Measurements from ENCODE around the gene RYR1. TPM values are rescaled to one million over a fixed set of nuclear protein-coding genes. Genes with fewer than 3 reads are reported as not detected.
"Not testable (repeated sequence)": the region's sequence is repeated elsewhere in the genome, so short reads cannot be mapped to it uniquely, and the experiment has no call there.

The RYR1 gene
- total RNA-seq, 1 donor from 2014 or later, result 21.1 TPM

DNA sequence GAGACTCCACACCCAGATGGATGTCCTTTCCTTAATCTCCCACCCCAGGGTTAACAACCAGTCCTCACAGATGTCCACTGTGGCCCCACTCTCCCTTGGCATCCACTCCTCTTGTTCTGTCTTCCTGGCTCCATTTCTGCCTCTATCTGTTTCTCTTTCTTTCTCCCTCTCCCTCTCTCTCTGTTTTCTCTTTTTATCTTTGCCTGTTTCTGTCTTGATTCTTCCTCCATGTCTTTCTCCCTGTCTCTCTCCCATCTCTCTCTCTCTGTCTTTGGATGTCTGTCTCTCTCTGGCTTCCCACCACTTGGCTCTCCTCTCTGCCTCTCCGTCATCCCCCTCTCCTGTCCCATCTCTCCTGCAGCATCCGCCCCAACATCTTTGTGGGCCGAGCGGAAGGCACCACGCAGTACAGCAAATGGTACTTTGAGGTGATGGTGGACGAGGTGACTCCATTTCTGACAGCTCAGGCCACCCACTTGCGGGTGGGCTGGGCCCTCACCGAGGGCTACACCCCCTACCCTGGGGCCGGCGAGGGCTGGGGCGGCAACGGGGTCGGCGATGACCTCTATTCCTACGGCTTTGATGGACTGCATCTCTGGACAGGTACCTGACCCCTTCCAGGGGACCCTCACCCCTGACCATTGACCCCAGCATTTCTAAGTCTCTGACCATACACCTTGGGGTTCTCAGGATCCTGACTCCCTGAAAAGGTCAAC, 24.4 kb downstream of the RYR1 start:
- DNase-seq, result no peak

DNA sequence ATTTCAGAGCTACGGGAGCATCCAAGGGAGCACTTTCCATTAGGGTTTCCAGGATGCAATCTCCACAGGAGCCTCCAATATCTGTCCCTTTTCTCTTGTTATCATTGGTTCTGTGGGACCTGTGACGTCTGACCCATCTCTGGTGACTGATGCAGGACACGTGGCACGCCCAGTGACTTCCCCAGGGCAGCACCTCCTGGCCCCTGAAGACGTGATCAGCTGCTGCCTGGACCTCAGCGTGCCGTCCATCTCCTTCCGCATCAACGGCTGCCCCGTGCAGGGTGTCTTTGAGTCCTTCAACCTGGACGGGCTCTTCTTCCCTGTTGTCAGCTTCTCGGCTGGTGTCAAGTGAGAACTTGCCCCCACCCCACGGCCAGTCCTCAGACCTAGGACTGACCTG, 25.5 kb downstream of the RYR1 start:
- no peak for DNase-seq

DNA sequence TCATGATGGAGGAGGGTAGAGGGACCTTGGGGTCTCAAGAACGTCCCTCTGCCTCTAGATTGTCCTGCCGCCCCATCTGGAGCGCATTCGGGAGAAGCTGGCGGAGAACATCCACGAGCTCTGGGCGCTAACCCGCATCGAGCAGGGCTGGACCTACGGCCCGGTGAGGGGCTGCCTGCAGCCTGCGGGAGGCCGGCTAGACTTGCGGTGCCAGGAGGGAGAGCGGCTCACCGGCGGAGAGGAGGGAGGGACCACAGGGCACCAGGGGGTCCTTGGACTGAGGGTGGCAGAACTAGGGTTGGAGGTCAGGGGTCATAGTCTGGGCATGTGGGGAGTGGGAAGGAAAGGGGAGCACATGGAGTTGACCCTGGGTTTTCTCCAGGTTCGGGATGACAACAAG, 29.9 kb downstream of the RYR1 start:
- DNase-seq, result no peak

DNA sequence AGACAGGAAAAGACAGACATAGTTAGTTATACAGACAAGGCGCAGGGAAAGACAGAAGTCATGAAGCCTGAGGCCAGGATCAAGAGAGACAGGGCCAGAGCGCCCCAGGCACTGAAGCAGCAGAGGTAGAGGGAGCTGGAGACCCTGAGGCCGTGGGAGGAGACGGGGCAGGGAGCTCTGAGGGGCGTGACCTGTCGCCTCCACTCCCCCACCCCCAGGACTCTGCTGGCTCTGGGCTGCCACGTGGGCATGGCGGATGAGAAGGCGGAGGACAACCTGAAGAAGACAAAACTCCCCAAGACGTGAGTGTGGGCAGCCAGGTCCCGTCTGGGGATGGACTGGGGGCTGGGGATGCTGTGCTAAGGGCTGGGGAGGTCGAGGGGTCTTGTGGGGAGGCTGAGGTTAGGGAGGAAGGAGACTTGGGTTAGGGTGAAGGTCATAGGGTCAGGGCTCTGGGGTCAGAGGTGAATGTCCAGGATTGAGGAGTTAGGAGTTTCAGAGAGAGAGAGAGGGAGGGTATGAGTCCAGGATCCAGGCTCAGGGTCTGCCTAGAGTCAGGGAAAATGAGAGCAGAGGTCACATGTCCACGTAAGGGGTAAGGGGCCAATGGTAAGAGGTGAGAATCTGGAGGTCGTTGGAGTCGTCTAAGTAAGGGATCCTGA, 31.1 kb downstream of the RYR1 start:
- no peak for DNase-seq

DNA sequence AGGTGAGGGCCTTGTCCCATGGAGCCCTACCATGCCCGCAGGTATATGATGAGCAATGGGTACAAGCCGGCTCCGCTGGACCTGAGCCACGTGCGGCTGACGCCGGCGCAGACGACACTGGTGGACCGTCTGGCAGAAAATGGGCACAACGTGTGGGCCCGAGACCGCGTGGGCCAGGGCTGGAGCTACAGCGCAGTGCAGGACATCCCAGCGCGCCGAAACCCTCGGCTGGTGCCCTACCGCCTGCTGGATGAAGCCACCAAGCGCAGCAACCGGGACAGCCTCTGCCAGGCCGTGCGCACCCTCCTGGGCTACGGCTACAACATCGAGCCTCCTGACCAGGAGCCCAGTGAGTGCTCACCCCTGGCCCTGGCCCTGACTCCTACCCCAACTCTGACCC, 32.6 kb downstream of the RYR1 start:
- DNase-seq, result no peak

DNA sequence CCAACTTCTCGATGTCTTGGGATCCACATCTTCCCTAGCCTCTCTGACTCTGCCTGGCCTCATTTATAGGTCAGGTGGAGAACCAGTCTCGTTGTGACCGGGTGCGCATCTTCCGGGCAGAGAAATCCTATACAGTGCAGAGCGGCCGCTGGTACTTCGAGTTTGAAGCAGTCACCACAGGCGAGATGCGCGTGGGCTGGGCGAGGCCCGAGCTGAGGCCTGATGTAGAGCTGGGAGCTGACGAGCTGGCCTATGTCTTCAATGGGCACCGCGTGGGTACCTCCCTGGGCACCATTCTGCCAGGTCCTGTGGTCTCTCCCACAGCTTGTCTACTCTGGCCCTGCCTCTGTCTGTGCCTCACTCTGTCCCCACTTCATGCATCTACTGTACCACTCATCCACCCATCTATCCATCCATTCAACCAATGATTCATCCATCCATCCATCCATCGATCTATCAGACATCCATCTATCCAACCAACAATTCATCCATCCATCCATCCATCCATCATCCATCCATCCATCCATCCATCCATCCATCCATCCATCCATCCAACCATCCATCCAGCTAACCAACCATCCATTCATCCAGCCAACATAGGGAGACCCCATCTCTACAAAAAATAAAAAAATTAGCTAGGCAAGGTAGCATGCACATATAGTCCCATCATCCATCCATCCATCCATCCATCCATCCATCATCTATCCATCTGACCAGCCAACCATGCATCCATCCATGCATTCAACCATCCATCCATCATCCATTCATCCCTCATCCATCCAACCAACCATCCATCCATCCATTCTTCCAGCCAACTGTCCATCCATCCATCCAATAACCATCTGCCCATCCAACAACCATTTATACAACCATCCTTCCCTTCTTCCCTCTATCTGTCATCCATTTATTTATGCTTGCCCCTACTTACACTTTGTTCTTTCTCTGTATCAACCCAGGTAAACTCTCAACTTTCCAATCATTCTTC, 34.3 kb downstream of the RYR1 start:
- no peak for DNase-seq

DNA sequence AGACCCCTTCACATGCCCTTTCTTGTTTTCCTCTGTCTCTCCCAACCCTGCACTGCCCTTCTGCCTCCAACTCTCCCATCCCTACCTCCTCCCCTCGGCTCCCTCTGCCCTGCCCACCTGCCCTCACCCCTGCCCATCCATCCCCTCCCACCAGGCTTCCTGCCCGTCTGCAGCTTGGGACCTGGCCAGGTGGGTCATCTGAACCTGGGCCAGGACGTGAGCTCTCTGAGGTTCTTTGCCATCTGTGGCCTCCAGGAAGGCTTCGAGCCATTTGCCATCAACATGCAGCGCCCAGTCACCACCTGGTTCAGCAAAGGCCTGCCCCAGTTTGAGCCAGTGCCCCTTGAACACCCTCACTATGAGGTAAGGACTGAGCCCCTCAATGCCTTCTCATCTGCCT, 35.7 kb downstream of the RYR1 start:
- no peak for DNase-seq

DNA sequence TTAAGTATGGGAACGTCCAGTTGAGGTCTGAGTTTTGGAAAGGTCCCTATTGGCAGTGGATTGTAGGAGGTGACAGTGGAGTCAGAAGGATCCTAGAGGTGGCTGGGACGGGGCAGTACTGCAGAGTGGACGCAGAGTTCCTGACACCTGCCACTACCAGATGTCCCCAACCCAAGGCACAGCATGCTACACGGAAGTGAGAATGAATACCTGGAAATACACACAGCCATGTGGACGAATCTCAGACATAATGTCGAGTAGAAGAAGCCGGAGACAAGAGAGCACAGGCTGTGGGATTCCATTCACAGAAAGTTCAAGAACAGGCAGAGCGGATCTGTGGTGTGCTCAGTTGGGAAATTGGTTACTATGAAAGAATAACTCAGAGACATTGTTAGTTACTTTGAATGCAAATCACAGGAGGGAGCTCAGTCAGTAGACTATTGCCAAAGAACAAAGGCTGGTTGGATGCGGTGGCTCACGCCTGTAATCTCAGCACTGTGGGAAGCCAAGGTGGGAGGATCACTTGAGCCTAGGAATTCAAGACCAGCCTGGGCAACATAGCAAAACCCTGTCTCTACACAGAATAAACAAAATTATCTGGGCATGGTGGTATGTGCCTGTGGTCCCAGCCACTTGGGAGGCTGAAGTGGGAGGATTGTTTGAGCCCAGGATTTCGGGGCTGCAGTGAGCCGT, 37.4 kb downstream of the RYR1 start:
- no peak for DNase-seq

DNA sequence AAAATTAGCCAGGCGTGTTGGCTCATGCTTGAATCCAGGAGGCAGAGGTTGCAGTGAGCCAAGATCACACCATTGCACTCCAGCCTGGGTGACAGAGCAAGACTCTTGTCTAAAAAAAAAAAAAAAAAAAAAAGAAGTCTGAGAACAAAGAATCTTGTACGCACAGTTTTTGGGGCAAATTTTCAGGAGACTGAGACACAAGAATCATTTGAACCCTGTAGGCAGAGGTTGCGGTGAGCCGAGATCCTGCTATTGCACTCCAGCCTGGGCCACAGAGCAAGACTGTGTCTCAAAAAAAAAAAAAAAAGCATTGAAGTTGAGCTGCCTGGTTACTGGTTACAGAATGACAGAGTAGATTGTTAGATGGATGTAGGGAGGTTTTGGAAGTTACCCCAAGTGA, 39.2 kb downstream of the RYR1 start:
- not testable (repeated sequence) for DNase-seq

DNA sequence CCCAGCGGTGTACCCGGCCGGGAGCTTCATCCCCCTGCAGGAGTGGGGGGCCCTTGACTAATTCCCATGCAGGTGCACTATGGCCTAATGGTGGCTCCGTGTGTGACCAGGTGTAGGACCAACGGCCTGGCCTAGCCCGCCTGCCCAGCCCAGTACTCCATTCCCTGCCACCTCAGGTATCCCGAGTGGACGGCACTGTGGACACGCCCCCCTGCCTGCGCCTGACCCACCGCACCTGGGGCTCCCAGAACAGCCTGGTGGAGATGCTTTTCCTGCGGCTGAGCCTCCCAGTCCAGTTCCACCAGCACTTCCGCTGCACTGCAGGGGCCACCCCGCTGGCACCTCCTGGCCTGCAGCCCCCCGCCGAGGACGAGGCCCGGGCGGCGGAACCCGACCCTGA, 39.7 kb downstream of the RYR1 start:
- DNase-seq, result no peak

DNA sequence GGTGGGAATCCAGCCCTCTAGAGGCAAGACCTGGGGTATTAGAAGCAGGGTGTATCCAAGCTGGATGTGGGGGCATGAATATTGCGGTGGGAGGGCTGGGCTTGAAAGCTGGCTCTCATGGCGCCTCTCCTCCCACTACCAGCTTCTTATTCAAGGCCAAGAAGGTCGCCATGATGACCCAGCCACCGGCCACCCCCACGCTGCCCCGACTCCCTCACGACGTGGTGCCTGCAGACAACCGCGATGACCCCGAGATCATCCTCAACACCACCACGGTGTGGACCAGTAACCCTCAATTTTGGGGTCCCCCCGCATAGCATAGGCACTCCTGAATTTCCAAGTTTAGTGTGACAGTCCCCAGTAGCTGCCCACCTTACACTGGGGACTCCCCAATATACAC, 41.7 kb downstream of the RYR1 start:
- DNase-seq, result no peak

DNA sequence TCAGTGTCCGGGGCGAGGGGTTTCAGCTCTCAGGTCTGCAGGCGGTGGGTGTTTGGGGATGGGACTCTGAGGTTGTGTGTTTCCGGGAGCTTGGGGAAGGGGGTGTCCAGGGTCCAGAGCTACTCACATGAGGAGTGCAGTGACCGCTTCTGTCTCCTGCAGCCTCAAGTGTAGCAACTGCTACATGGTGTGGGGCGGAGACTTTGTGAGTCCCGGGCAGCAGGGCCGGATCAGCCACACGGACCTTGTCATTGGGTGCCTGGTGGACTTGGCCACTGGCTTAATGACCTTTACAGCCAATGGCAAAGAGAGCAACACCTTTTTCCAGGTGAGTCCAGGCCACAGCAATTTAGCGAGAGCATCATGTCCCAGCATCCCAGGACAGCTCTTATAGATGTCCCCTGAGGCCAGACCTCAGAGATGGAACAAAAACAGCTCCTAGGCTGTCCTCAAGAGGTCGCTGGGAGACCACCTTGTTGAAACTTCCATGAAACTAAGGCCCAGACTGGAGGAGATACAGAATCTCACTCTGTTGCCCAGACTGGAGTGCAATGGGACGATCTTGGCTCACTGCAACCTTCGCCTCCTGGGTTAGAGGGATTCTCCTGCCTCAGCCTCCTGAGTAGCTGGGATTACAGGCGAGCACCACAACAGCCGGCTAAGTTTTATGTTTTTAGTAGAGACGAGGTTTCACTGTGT, 44.9 kb downstream of the RYR1 start:
- no peak for DNase-seq

DNA sequence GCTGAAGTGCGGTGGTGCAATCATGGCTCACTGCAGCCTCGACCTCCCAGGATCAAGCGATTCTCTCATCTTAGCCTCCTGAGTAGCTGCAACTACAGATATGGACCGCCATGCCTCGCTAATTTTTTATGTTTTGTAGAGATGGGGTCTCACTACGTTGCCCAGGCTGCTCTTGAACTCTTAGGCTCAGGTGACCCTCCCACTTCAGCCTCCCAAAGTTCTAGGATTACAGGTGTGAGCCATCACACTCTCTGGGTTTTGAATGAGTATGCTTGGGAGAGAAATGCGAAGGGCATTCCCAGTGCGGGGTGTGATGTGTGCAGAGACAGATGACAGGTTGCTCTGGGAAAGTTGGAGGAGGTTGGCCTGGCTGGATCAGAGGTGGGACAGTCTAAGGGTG, 49.0 kb downstream of the RYR1 start:
- DNase-seq, result no peak

DNA sequence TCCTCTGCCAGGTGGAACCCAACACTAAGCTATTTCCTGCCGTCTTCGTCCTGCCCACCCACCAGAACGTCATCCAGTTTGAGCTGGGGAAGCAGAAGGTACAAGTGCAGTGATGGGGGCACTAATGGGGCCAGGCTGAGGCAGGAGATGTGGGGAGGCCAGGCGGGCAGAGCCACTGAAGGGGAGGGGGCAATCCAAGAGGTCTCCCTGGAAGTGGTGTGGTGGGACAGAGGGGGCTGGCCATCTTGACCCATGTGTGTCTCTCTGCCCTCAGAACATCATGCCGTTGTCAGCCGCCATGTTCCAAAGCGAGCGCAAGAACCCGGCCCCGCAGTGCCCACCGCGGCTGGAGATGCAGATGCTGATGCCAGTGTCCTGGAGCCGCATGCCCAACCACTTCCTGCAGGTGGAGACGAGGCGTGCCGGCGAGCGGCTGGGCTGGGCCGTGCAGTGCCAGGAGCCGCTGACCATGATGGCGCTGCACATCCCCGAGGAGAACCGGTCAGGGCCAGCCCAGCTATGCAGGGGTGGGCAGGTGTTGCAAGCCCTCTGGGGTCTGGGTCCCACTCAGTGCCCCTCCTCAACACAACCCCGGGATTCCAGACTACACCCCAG, 49.6 kb downstream of the RYR1 start:
- DNase-seq, result no peak

DNA sequence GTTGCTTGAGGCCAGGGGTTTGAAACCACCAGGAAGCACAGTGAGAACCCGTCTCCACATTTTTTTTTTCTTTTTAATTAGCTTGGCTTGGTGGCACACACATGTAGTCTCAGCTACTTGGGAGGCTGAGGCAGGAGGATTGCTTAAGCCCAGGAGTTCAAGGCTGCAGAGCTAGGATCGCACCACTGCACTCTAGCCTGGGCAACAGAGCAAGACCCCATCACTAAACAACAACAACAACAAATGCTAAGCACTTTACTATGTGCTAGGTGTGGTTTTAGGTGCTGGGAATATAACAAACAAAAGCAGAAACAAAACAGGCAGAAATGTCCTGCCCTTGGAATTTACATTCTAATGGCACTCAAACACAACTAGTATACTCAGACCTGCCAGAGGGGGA, 51.3 kb downstream of the RYR1 start:
- DNase-seq, result no peak

DNA sequence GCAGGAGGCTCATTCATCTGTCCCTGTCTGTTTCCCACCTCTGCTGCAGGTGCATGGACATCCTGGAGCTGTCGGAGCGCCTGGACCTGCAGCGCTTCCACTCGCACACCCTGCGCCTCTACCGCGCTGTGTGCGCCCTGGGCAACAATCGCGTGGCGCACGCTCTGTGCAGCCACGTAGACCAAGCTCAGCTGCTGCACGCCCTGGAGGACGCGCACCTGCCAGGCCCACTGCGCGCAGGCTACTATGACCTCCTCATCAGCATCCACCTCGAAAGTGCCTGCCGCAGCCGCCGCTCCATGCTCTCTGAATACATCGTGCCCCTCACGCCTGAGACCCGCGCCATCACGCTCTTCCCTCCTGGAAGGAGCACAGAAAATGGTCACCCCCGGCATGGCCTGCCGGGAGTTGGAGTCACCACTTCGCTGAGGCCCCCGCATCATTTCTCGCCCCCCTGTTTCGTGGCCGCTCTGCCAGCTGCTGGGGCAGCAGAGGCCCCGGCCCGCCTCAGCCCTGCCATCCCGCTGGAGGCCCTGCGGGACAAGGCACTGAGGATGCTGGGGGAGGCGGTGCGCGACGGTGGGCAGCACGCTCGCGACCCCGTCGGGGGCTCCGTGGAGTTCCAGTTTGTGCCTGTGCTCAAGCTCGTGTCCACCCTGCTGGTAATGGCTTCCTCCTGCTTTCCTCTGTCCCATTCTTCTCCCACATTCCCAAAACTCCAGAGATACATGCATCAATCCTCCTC, 52.2 kb downstream of the RYR1 start:
- no peak for DNase-seq

DNA sequence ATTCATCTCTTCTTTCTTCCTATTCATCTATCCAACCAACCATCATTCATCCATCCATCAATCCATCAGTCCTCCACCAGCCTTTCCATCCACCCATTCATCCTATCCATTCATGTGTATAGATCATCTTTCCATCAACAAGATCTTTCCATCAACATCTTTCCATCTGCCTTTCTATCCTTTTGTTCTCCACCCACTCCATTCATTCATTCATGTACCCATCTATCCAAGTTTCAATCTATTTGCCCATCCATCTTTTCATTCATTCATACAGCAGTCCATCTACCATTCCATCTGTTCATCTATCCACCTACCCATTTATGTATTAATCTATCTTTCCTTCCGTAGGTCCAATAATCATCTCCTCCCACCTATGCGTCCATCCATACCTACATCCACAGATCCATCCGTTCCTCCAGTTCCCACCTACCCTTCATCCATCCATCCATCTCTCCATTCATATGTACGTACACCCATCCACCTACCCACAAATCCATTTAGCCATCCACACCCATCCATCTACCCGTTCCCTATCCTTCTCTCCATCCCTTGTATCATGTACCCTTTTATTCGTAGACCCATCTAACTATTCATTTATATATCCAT, 53.3 kb downstream of the RYR1 start:
- no peak for DNase-seq

DNA sequence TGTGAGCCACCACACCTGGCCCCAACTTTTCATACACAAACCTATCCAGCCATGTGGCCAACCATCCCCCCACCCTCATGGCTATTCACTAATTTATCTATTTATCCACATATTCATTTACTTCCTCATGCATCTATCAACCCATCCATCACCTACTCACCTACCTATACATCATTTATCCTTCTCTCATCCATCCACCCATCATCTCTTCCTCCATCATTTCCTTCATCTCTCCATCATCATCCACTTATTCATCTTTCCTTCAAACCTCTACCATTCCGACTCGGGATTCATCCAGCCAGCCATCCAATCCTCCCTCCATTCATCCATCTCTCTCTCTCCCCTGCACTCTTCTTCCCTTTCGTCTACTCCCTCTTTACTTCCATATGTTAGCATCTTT, 54.6 kb downstream of the RYR1 start:
- no peak for DNase-seq

DNA sequence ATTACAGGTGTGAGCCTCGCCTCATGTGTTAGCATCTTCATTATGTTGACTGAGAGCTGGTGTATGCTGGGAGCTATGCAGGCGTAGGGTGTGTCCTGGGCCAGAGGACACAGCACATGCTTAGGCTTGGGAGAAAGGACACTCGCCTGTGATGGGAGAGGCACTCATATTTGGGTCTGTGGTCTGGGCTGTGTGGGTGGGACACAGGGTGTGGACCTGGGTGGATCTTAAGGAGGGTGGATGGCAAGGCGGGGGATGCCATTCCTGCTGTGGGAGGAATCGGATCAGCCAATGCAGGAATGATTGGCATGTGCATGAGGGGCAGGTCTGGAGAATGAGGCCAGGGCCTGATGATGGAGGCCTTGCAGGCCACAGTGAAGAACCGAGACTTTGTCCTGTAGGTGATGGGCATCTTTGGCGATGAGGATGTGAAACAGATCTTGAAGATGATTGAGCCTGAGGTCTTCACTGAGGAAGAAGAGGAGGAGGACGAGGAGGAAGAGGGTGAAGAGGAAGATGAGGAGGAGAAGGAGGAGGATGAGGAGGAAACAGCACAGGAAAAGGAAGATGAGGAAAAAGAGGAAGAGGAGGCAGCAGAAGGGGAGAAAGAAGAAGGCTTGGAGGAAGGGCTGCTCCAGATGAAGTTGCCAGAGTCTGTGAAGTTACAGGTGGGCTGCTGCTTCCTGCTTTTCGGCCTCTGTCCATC, 55.4 kb downstream of the RYR1 start:
- no peak for DNase-seq

DNA sequence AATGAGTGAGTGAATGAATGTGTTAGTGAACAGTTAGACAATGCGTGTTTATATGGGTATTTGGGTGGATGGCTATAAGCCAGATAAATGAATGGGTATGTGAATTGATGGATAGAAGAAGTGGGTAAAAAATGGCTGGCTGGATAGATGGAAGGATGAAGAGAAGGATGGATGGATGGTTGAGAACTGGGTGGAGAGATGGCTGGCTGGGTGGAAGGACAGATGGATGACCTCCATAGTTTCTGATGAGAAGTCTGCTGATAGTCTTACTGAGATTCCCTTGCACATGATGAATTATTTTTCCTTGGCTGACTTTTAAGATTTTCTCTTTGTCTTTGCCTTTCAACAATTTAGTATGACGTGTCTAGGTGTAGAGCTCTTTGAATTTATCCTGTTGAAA, 57.4 kb downstream of the RYR1 start:
- no peak for DNase-seq

All from skin of body (tissue), 2 donors.